CD4-positive, alpha-beta T cell (primary cell): ENCODE results near the gene GPR31. TPM values are rescaled to one million over a fixed set of nuclear protein-coding genes. Genes with fewer than 3 reads are reported as not detected.

ENCODE experiments used
- ATAC-seq: fragments of 200-7000 bp; cut with Tn5 transposase; one replicate; pipeline ENCODE4 v1.10.0; 2022; ENCODE audit warnings: mild to moderate bottlenecking; ENCODE audit not compliant: poor library complexity
- CTCF ChIA-PET: fragments of 350-600 bp; sonication (Branson Sonifier 250); formaldehyde crosslinking; loops from one replicate; lab custom pipeline; 2021; ENCODE audit warnings: antibody characterized with exemption, inconsistent platforms; lab: Charles Lee
- POLR2A ChIA-PET: fragments of 350-600 bp; sonication (Branson Sonifier 250); formaldehyde crosslinking; loops from one replicate; lab custom pipeline; 2021; ENCODE audit warnings: antibody characterized with exemption, inconsistent platforms; lab: Charles Lee
- DNase-seq, 14 experiments: peaks; one replicate each; pipeline ENCODE4 v3.0.0-alpha.2; 2013 to 2020; ENCODE audit warnings: mixed read lengths in 2 of 14
- H3K27ac ChIP-seq, 2 donors: one replicate each; pipeline versions ENCODE4 v1.5.1 to v1.7.0; 2013; ENCODE audit warnings: low read length in 2 of 2, low read depth in 1 of 2, mild to moderate bottlenecking in 1 of 2
- H3K27me3 ChIP-seq, 2 experiments: 1 replicate in 1 of 2; 2 replicates in 1 of 2; pipeline versions ENCODE4 v1.6.1 to v1.7.0; 2013; ENCODE audit warnings: low read length in 2 of 2, control low read depth in 1 of 2, mild to moderate bottlenecking in 1 of 2, moderate library complexity in 1 of 2; ENCODE audit not compliant: insufficient read depth in 2 of 2, control insufficient read depth in 1 of 2
- H3K36me3 ChIP-seq: one replicate; pipeline ENCODE4 v1.6.1; 2013; ENCODE audit warnings: low read length, control low read depth; ENCODE audit not compliant: insufficient read depth
- H3K4me1 ChIP-seq: one replicate; pipeline ENCODE4 v1.6.1; 2013; ENCODE audit warnings: low read length, control low read depth; ENCODE audit not compliant: insufficient read depth
- H3K4me3 ChIP-seq: one replicate; pipeline ENCODE4 v1.5.1; 2013; ENCODE audit warnings: mild to moderate bottlenecking, low read length, moderate library complexity
- H3K9me3 ChIP-seq, 2 experiments: 1 replicate in 1 of 2; 2 replicates in 1 of 2; pipeline versions ENCODE4 v1.6.1 to v1.7.0; 2013; ENCODE audit warnings: low read length in 2 of 2, mild to moderate bottlenecking in 2 of 2, control low read depth in 1 of 2, moderate library complexity in 1 of 2; ENCODE audit not compliant: control insufficient read depth in 1 of 2, insufficient read depth in 1 of 2
- H3K27ac Mint-ChIP-seq: one replicate; pipeline ENCODE4 v1.8.0; 2020; ENCODE audit warnings: mixed read lengths
- H3K27me3 Mint-ChIP-seq: one replicate; pipeline ENCODE4 v1.8.0; 2021; ENCODE audit warnings: mixed read lengths
- H3K36me3 Mint-ChIP-seq: one replicate; pipeline ENCODE4 v1.8.0; 2021; ENCODE audit warnings: low read depth, mixed read lengths
- H3K4me1 Mint-ChIP-seq: one replicate; pipeline ENCODE4 v1.8.0; 2021; ENCODE audit warnings: low read depth, mixed read lengths
- H3K4me3 Mint-ChIP-seq: one replicate; pipeline ENCODE4 v1.8.0; 2020; ENCODE audit warnings: mild to moderate bottlenecking, mixed read lengths
- H3K9me3 Mint-ChIP-seq: one replicate; pipeline ENCODE4 v1.8.0; 2020; ENCODE audit warnings: mixed read lengths
- intact Hi-C, 2 experiments: fragments of 100-400 bp; cut with DNase I in 1 of 2; cut with micrococcal nuclease in 1 of 2; formaldehyde crosslinking; loops; one replicate each; pipeline versions ENCODE4 v1.15.1 to v1.9.0; 2023 to 2025; cut with DNase I, micrococcal nuclease
- total RNA-seq, 174 experiments: library from RNA in 2 of 174; stranded (reverse) in 2 of 174; gene quantifications; one replicate each; pipeline ENCODE4 v1.2.3 and lab custom pipeline; 2021 to 2026
- TF ChIP-seq, protein P1 (sequence below): fragments of 200-600 bp; IDR thresholded peaks from one replicate; pipeline ENCODE4 v1.8.0; 2022; ENCODE audit warnings: antibody characterized with exemption, mild to moderate bottlenecking

Gene GPR31
- total RNA-seq, 2 experiments from 2014 or later: not detected

DNA sequence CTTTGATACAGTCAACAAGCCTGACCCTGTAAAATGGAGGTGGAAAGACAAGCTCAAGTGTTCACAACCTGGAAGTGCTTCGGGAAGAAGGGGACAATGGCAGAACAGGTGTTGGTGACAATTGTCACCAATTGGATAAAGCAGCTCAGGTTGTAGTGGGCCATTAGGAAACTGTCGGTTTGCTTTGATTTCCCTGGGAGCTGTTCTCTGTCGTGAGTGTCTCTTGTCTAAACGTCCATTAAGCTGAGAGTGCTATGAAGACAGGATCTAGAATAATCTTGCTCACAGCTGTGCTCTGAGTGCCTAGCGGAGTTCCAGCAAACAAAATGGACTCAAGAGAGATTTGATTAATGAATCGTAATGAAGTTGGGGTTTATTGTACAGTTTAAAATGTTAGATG lies 19.9 kb downstream of the GPR31 start:
- Histone ChIP-seq H3K9me3 (no peaks in the 10 kb centered on the region), H3K4me1 (peaks cover 19% of the 10 kb centered on the region), H3K36me3 (peaks cover 28% of the 10 kb centered on the region), H3K27ac (no peak overlapping the region), H3K4me3 (no peak overlapping the region), H3K27me3 (no peaks in the 10 kb centered on the region)
- Mint-ChIP-seq H3K27ac (no peak overlapping the region), H3K9me3 (no peaks in the 10 kb centered on the region), H3K4me3 (no peak overlapping the region), H3K36me3 (peaks cover 6% of the 10 kb centered on the region), H3K27me3 (no peaks in the 10 kb centered on the region), H3K4me1 (peaks cover 42% of the 10 kb centered on the region)
- no peak for DNase-seq
- ATAC-seq: no peak
- intact Hi-C loops: no loop called here
- ChIA-PET POLR2A (interaction anchor here (1.5 kb wide), 1 partner anchor 18 kb away, joined by 7 read pairs; no protein-coding TSS in a partner anchor), CTCF (interaction anchor here (1.7 kb wide), 1 partner anchor 11 kb away, joined by 4 read pairs; no protein-coding TSS in a partner anchor)
- TF ChIP-seq, protein P1, sequence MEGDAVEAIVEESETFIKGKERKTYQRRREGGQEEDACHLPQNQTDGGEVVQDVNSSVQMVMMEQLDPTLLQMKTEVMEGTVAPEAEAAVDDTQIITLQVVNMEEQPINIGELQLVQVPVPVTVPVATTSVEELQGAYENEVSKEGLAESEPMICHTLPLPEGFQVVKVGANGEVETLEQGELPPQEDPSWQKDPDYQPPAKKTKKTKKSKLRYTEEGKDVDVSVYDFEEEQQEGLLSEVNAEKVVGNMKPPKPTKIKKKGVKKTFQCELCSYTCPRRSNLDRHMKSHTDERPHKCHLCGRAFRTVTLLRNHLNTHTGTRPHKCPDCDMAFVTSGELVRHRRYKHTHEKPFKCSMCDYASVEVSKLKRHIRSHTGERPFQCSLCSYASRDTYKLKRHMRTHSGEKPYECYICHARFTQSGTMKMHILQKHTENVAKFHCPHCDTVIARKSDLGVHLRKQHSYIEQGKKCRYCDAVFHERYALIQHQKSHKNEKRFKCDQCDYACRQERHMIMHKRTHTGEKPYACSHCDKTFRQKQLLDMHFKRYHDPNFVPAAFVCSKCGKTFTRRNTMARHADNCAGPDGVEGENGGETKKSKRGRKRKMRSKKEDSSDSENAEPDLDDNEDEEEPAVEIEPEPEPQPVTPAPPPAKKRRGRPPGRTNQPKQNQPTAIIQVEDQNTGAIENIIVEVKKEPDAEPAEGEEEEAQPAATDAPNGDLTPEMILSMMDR: no peak

DNA sequence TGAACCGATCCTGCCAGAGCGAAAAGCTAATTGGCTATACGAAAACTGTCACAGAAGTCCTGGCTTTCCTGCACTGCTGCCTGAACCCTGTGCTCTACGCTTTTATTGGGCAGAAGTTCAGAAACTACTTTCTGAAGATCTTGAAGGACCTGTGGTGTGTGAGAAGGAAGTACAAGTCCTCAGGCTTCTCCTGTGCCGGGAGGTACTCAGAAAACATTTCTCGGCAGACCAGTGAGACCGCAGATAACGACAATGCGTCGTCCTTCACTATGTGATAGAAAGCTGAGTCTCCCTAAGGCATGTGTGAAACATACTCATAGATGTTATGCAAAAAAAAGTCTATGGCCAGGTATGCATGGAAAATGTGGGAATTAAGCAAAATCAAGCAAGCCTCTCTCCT lies 20.7 kb downstream of the GPR31 start:
- Mint-ChIP-seq H3K4me1 (peaks cover 40% of the 10 kb centered on the region), H3K4me3 (no peak overlapping the region)
- ATAC-seq: no peak

DNA sequence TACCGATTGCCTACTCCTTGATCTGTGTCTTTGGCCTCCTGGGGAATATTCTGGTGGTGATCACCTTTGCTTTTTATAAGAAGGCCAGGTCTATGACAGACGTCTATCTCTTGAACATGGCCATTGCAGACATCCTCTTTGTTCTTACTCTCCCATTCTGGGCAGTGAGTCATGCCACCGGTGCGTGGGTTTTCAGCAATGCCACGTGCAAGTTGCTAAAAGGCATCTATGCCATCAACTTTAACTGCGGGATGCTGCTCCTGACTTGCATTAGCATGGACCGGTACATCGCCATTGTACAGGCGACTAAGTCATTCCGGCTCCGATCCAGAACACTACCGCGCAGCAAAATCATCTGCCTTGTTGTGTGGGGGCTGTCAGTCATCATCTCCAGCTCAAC lies 21.4 kb downstream of the GPR31 start:
- Mint-ChIP-seq H3K4me3 (no peak overlapping the region), H3K27me3 (no peaks in the 10 kb centered on the region), H3K4me1 (peaks cover 41% of the 10 kb centered on the region), H3K9me3 (no peaks in the 10 kb centered on the region), H3K27ac (no peak overlapping the region), H3K36me3 (peaks cover 6% of the 10 kb centered on the region)
- H3K27ac ChIP-seq: no peak overlapping the region
- CTCF ChIA-PET: no interaction called here
- POLR2A ChIA-PET: no interaction called here
- H3K27me3 ChIP-seq: no peaks in the 10 kb centered on the region
- DNase-seq (no peak), ATAC-seq (no peak)
- TF ChIP-seq, protein P1: no peak
- intact Hi-C loops: no loop called here
- H3K36me3 ChIP-seq: peaks cover 32% of the 10 kb centered on the region
- H3K4me3 ChIP-seq: no peak overlapping the region
- peaks cover 17% of the 10 kb centered on the region for H3K4me1 ChIP-seq
- no peaks in the 10 kb centered on the region for H3K9me3 ChIP-seq

More for the DNA sequence above, 20.7 kb downstream of the GPR31 start:
- no peak for DNase-seq
- Histone ChIP-seq H3K4me3 (no peak overlapping the region), H3K27ac (no peak overlapping the region), H3K27me3 (no peaks in the 10 kb centered on the region), H3K9me3 (no peaks in the 10 kb centered on the region), H3K4me1 (peaks cover 17% of the 10 kb centered on the region), H3K36me3 (peaks cover 29% of the 10 kb centered on the region)
- TF ChIP-seq, protein P1: no peak
- ChIA-PET CTCF (no interaction called here), POLR2A (interaction anchor here (1.5 kb wide), 1 partner anchor 18 kb away, joined by 7 read pairs; no protein-coding TSS in a partner anchor)
- peaks cover 6% of the 10 kb centered on the region for H3K36me3 Mint-ChIP-seq
- intact Hi-C loops: no loop called here
- no peaks in the 10 kb centered on the region for H3K9me3 Mint-ChIP-seq
- H3K27me3 Mint-ChIP-seq: no peaks in the 10 kb centered on the region
- no peak overlapping the region for H3K27ac Mint-ChIP-seq
